OCI-LY1 (cell line): ENCODE data around the gene SSUH2.

Experiments
- H2AFZ ChIP-seq: fragments of 200-600 bp; sonication (generic), shearing (Covaris generic); 2 replicates; pipeline ENCODE4 v1.6.0; 2014; ENCODE audit warnings: antibody characterized with exemption, mild to moderate bottlenecking, low read length
- H3F3A ChIP-seq: fragments of 200-600 bp; sonication (generic), shearing (Covaris generic); 2 replicates; pipeline ENCODE4 v1.6.0; 2014; ENCODE audit warnings: mild to moderate bottlenecking, antibody characterized with exemption, low read length, moderate library complexity; ENCODE audit not compliant: insufficient read depth
- H3K27ac ChIP-seq: fragments of 200-600 bp; sonication (generic); 2 replicates; pipeline ENCODE4 v1.5.1; 2014; ENCODE audit warnings: low read length, mixed run types, mild to moderate bottlenecking, low read depth; ENCODE audit not compliant: poor library complexity, severe bottlenecking
- H3K27me3 ChIP-seq: fragments of 200-600 bp; sonication (generic); 2 replicates; pipeline ENCODE4 v1.6.0; 2014; ENCODE audit warnings: antibody characterized with exemption, mild to moderate bottlenecking, low read length, moderate library complexity; ENCODE audit not compliant: insufficient read depth
- H3K36me3 ChIP-seq: fragments of 200-600 bp; sonication (generic); 2 replicates; pipeline ENCODE4 v1.6.1; 2014; ENCODE audit warnings: mild to moderate bottlenecking, antibody characterized with exemption, low read length, moderate library complexity, mixed read lengths; ENCODE audit not compliant: insufficient read depth
- H3K4me1 ChIP-seq: fragments of 200-600 bp; sonication (generic); 2 replicates; pipeline ENCODE4 v1.5.1; 2014; ENCODE audit warnings: mild to moderate bottlenecking, low read length, moderate library complexity; ENCODE audit not compliant: insufficient read depth, severe bottlenecking
- H3K4me2 ChIP-seq: fragments of 200-600 bp; sonication (generic), shearing (Covaris generic); 2 replicates; pipeline ENCODE4 v1.6.1; 2014; ENCODE audit warnings: low read length
- H3K4me3 ChIP-seq: fragments of 200-600 bp; sonication (generic); 2 replicates; pipeline ENCODE4 v1.5.1; 2014; ENCODE audit warnings: low read length, low read depth, mild to moderate bottlenecking, mixed read lengths; ENCODE audit not compliant: poor library complexity, severe bottlenecking
- H3K79me2 ChIP-seq: fragments of 200-600 bp; shearing (Covaris generic); 2 replicates; pipeline ENCODE4 v1.6.1; 2016; ENCODE audit warnings: mixed run types, low read length, mixed read lengths; ENCODE audit not compliant: insufficient read depth
- H3K9ac ChIP-seq: fragments of 200-600 bp; sonication (generic), shearing (Covaris generic); 2 replicates; pipeline ENCODE4 v1.6.1; 2014; ENCODE audit warnings: mild to moderate bottlenecking, low read length, mixed read lengths
- H3K9me2 ChIP-seq: fragments of 200-600 bp; sonication (generic), shearing (Covaris generic); 2 replicates; pipeline ENCODE4 v1.6.1; 2014; ENCODE audit warnings: low read depth, mild to moderate bottlenecking, low read length, mixed read lengths
- H3K9me3 ChIP-seq: fragments of 200-600 bp; shearing (Covaris generic); 2 replicates; pipeline ENCODE4 v1.6.1; 2014; ENCODE audit warnings: low read length, mixed read lengths
- H4K20me1 ChIP-seq: fragments of 200-600 bp; sonication (generic), shearing (Covaris generic); 2 replicates; pipeline ENCODE4 v1.6.0; 2016; ENCODE audit warnings: mild to moderate bottlenecking, low read length; ENCODE audit not compliant: insufficient read depth
- CTCF ChIP-seq: fragments of 200-600 bp; sonication (generic), shearing (Covaris generic); IDR thresholded peaks from 2 replicates; pipeline ENCODE4 v1.5.1; 2017; ENCODE audit warnings: mild to moderate bottlenecking, antibody characterized with exemption, low read length, moderate library complexity, mixed read lengths
- EZH2 ChIP-seq: fragments of 200-600 bp; sonication (generic), shearing (Covaris generic); IDR thresholded peaks from 2 replicates; pipeline ENCODE4 v1.8.0; 2017; ENCODE audit warnings: borderline replicate concordance, mixed run types, mild to moderate bottlenecking, antibody characterized with exemption, low read length, moderate library complexity, mixed read lengths

The SSUH2 gene

GRCh38 chr3:8652324-8652987 is 7.9 kb upstream of the SSUH2 start:
- H3K9me3 ChIP-seq: 0 out of 2 replicates have a peak, but pooled peaks cover 6% of the 10 kb centered on the region
- H3K4me1 ChIP-seq: peaks cover 20% of the 10 kb centered on the region
- no peak overlapping the region for H3K27ac ChIP-seq
- H3K27me3 ChIP-seq: no peaks in the 10 kb centered on the region; the same call in 1 of the 2 replicates
- no peak overlapping the region for H3K9ac ChIP-seq
- no peaks in the 10 kb centered on the region for H3K79me2 ChIP-seq
- no peaks in the 10 kb centered on the region for H3K9me2 ChIP-seq
- no peak overlapping the region for H3K4me3 ChIP-seq
- H3K36me3 ChIP-seq: peaks cover 7% of the 10 kb centered on the region; the same call in 1 of the 2 replicates
- no peak overlapping the region for H3K4me2 ChIP-seq
- H4K20me1 ChIP-seq: no peaks in the 10 kb centered on the region
- H3F3A ChIP-seq: no peaks in the 10 kb centered on the region
- no peak overlapping the region for H2AFZ ChIP-seq
- no peak for TF ChIP-seq EZH2
- TF ChIP-seq CTCF: no peak

GRCh38 chr3:8651418-8652323 is 7.1 kb upstream of the SSUH2 start:
- H3K27ac ChIP-seq: no peak overlapping the region
- peaks cover 7% of the 10 kb centered on the region; the same call in 1 of the 2 replicates for H3K36me3 ChIP-seq
- H3K79me2 ChIP-seq: no peaks in the 10 kb centered on the region
- H3F3A ChIP-seq: no peaks in the 10 kb centered on the region
- H3K4me2 ChIP-seq: no peak overlapping the region
- no peak overlapping the region for H3K9ac ChIP-seq
- peaks cover 15% of the 10 kb centered on the region for H3K4me1 ChIP-seq
- H4K20me1 ChIP-seq: no peaks in the 10 kb centered on the region
- no peak overlapping the region for H3K4me3 ChIP-seq
- H2AFZ ChIP-seq: no peak overlapping the region
- no peaks in the 10 kb centered on the region; the same call in 1 of the 2 replicates for H3K27me3 ChIP-seq
- no peaks in the 10 kb centered on the region for H3K9me2 ChIP-seq
- 0 out of 2 replicates have a peak, but pooled peaks cover 6% of the 10 kb centered on the region for H3K9me3 ChIP-seq
- TF ChIP-seq EZH2 (no peak), CTCF (no peak)

GRCh38 chr3:8650583-8651416 is 6.2 kb upstream of the SSUH2 start:
- no peak overlapping the region for H3K27ac ChIP-seq
- no peaks in the 10 kb centered on the region for H4K20me1 ChIP-seq
- TF ChIP-seq CTCF (no peak), EZH2 (no peak)
- no peak overlapping the region for H3K4me3 ChIP-seq
- H2AFZ ChIP-seq: no peak overlapping the region
- peaks cover 7% of the 10 kb centered on the region; the same call in 1 of the 2 replicates for H3K36me3 ChIP-seq
- no peak overlapping the region for H3K4me2 ChIP-seq
- H3K9me3 ChIP-seq: 0 out of 2 replicates have a peak, but pooled peaks cover 6% of the 10 kb centered on the region
- no peaks in the 10 kb centered on the region for H3K9me2 ChIP-seq
- no peaks in the 10 kb centered on the region for H3F3A ChIP-seq
- H3K79me2 ChIP-seq: no peaks in the 10 kb centered on the region
- H3K27me3 ChIP-seq: no peaks in the 10 kb centered on the region; the same call in 1 of the 2 replicates
- H3K4me1 ChIP-seq: peaks cover 14% of the 10 kb centered on the region
- H3K9ac ChIP-seq: no peak overlapping the region
